Myocyte (in vitro differentiated cells): Measurements from ENCODE around the gene IKZF2. TPM values are rescaled to one million over a fixed set of nuclear protein-coding genes. Genes with fewer than 3 reads are reported as not detected.

Source experiments
- DNase-seq: peaks from one replicate; pipeline ENCODE4 v3.0.0-alpha.2; 2012; ENCODE audit warnings: low read depth
- polyA plus RNA-seq: library from polyadenylated mRNA; unstranded; fragments of >200 nt; gene quantifications from one replicate; pipeline ENCODE4 v1.2.1, GENCODE V29; 2012; ENCODE audit warnings: missing spikeins
- total RNA-seq: library from RNA; depleted of rRNA; stranded (reverse); fragments of >200 nt; gene quantifications from 2 replicates; pipeline ENCODE4 v1.2.3, GENCODE V29; 2014

Gene IKZF2
- 4.5 and 4.9 TPM in 2 replicates for total RNA-seq
- polyA plus RNA-seq, result 0.88 TPM

GRCh38 chr2:213151437-213152064 is at the start of gene IKZF2:
Gene IKZF2 (minus strand): TSS chr2:213151612. CDS start chr2:213148629, 2,983 bp downstream.
- peak; percentile 89 for DNase-seq

- no peak for DNase-seq
These were observed 48.5 kb upstream of the IKZF2 start for GRCh38 chr2:213199871-213200270.

GRCh38 chr2:213189001-213189899 is 37.8 kb upstream of the IKZF2 start:
- DNase-seq, result peak; percentile 7

- no peak for DNase-seq
These were observed 37.1 kb upstream of the IKZF2 start for GRCh38 chr2:213188533-213188867.

GRCh38 chr2:213187833-213188532 is 36.6 kb upstream of the IKZF2 start:
- DNase-seq, result peak; percentile 64

GRCh38 chr2:213187386-213187785 is 36.0 kb upstream of the IKZF2 start:
- DNase-seq, result no peak

GRCh38 chr2:213185147-213185822 is 33.9 kb upstream of the IKZF2 start:
- no peak for DNase-seq

- DNase-seq, result no peak
These were observed 30.3 kb upstream of the IKZF2 start for GRCh38 chr2:213181712-213182111.

- DNase-seq, result no peak
These were observed 26.3 kb upstream of the IKZF2 start for GRCh38 chr2:213177679-213178078.

GRCh38 chr2:213175673-213176247 is 24.3 kb upstream of the IKZF2 start:
- DNase-seq, result no peak

GRCh38 chr2:213172641-213173040 is 21.2 kb upstream of the IKZF2 start:
- no peak for DNase-seq

- DNase-seq, result no peak
These were observed 19.7 kb upstream of the IKZF2 start for GRCh38 chr2:213171147-213171546.

GRCh38 chr2:213167271-213167930 is 16.0 kb upstream of the IKZF2 start:
- no peak for DNase-seq

GRCh38 chr2:213166109-213166508 is 14.7 kb upstream of the IKZF2 start:
- DNase-seq, result no peak

- no peak for DNase-seq
These were observed 12.9 kb upstream of the IKZF2 start for GRCh38 chr2:213164263-213164662.

- DNase-seq, result no peak
These were observed 11.2 kb upstream of the IKZF2 start for GRCh38 chr2:213162516-213163118.

GRCh38 chr2:213161759-213162515 is 10.5 kb upstream of the IKZF2 start:
- no peak for DNase-seq

- DNase-seq, result no peak
These were observed 8.4 kb upstream of the IKZF2 start for GRCh38 chr2:213159768-213160167.

GRCh38 chr2:213157242-213157641 is 5.8 kb upstream of the IKZF2 start:
- DNase-seq, result no peak
